Smooth muscle cell (in vitro differentiated cells): ENCODE measurements around the gene RASA3. TPM values are rescaled to one million over a fixed set of nuclear protein-coding genes. Genes with fewer than 3 reads are reported as not detected.
A peak's percentile ranks its signal among the peaks of the same experiment; 100 is the strongest.

Source experiments
- DNase-seq: peaks from one replicate; lab custom pipeline; 2025; ENCODE audit not compliant: unreplicated experiment; lab: John Stamatoyannopoulos, UW
- H2AFZ ChIP-seq: fragments of 200-600 bp; sonication (generic); 2 replicates; pipeline ENCODE4 v1.6.0; 2016; ENCODE audit warnings: antibody characterized with exemption, low read depth, mild to moderate bottlenecking
- H3F3A ChIP-seq: fragments of 200-600 bp; sonication (generic); 2 replicates; pipeline ENCODE4 v1.6.0; 2017; ENCODE audit warnings: antibody characterized with exemption, low read depth
- H3K27ac ChIP-seq: fragments of 200-600 bp; sonication (generic); 2 replicates; pipeline ENCODE4 v1.5.1; 2016; ENCODE audit warnings: low read depth, mild to moderate bottlenecking
- H3K27me3 ChIP-seq: fragments of 200-600 bp; sonication (generic); 2 replicates; pipeline ENCODE4 v1.6.1; 2016; ENCODE audit warnings: low read depth, mild to moderate bottlenecking
- H3K36me3 ChIP-seq: fragments of 200-600 bp; sonication (generic); 2 replicates; pipeline ENCODE4 v1.5.1; 2016; ENCODE audit warnings: low read depth
- H3K4me1 ChIP-seq: fragments of 200-600 bp; sonication (generic); 2 replicates; pipeline ENCODE4 v1.5.1; 2016; ENCODE audit warnings: low read depth
- H3K4me2 ChIP-seq: fragments of 200-600 bp; sonication (generic); 2 replicates; pipeline ENCODE4 v1.6.0; 2016; ENCODE audit warnings: mild to moderate bottlenecking
- H3K4me3 ChIP-seq: fragments of 200-600 bp; sonication (generic); 2 replicates; pipeline ENCODE4 v1.5.1; 2016; ENCODE audit warnings: mild to moderate bottlenecking
- H3K79me2 ChIP-seq: fragments of 200-600 bp; sonication (generic); 2 replicates; pipeline ENCODE4 v1.6.0; 2016; ENCODE audit warnings: low read depth, mild to moderate bottlenecking
- H3K9ac ChIP-seq: fragments of 200-600 bp; sonication (generic); 2 replicates; pipeline ENCODE4 v1.6.0; 2016; ENCODE audit warnings: low read depth
- H3K9me3 ChIP-seq: fragments of 200-600 bp; sonication (generic); replicated peaks from 2 replicates; pipeline ENCODE4 v1.5.1; 2016; ENCODE audit warnings: low read depth
- H4K20me1 ChIP-seq: fragments of 200-600 bp; sonication (generic); 2 replicates; pipeline ENCODE4 v1.6.0; 2016; ENCODE audit warnings: low read depth
- CTCF ChIP-seq: fragments of 200-600 bp; sonication (generic); IDR thresholded peaks from 2 replicates; pipeline ENCODE4 v1.5.1; 2017; ENCODE audit warnings: borderline replicate concordance, mild to moderate bottlenecking, antibody characterized with exemption; ENCODE audit not compliant: insufficient read depth, poor library complexity, severe bottlenecking
- WGBS: methylation state at CpG from one replicate; pipeline ENCODE4 v1.1.7; 2016; ENCODE audit warnings: low lambda C conversion rate; 5-methylcytosine and 5-hydroxymethylcytosine counted together
- polyA plus RNA-seq: library from polyadenylated mRNA; unstranded; fragments of >200 nt; fragmentation: Nextera tagmentation; extraction: Ambion mirVana; gene quantifications from 2 replicates; pipeline ENCODE4 v1.2.1, GENCODE V29; 2016
- total RNA-seq: library from RNA; depleted of rRNA; stranded (reverse); fragments of >200 nt; gene quantifications from 2 replicates; pipeline ENCODE4 v1.2.3, GENCODE V29; 2014

Gene RASA3
- total and polyA plus RNA-seq, 2 experiments from 2014 or later = 21.3 to 26.8 TPM

GRCh38 chr13:114044486-114044885, 87.9 kb downstream of the RASA3 start:
- Histone ChIP-seq H3K79me2 (peaks cover 39% of the 10 kb centered on the region), H3K27me3 (no peaks in the 10 kb centered on the region), H3K9ac (no peak overlapping the region), H4K20me1 (peaks cover 83% of the 10 kb centered on the region), H2AFZ (no peak overlapping the region), H3K27ac (peak overlapping the region; percentile 66), H3F3A (peaks cover 6% of the 10 kb centered on the region), H3K36me3 (no peaks in the 10 kb centered on the region), H3K4me1 (peaks cover 23% of the 10 kb centered on the region), H3K4me3 (no peak overlapping the region), H3K4me2 (peak overlapping the region; percentile 50), H3K9me3 (no peaks in the 10 kb centered on the region)
- DNase-seq = no peak
- no peak for TF ChIP-seq CTCF
- 32% methylated on average over 12 of the region's 17 CpGs for WGBS

DNA sequence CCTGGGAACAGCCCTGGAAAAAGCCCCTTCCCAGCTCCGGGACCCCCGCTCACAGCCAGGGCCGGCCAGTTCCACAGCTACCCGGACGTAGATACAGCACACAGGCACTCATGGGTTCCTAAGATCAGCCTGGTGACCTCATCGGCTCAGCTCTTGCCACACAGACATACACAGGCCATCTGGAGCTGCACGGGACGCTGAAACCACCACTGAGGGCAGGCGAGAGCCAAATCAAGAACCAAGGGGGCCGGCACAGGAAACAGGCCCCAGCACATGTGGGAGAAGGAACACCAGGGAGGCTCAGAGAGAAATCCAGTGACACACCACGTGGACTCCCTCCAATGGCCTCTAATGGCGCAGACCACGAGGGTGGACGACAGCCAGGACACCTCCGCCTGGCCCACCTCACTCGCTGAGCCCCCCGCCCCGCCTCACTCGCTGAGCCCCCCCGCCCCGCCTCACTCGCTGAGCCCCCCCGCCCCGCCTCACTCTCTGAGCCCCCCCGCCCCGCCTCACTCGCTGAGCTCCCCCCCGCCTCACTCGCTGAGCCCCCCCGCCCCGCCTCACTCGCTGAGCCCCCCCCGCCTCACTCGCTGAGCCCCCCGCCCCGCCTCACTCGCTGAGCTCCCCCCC, 88.9 kb downstream of the RASA3 start:
- no peak overlapping the region for H3K9ac ChIP-seq
- no peaks in the 10 kb centered on the region for H3K36me3 ChIP-seq
- H3F3A ChIP-seq = peaks cover 3% of the 10 kb centered on the region
- 43% methylated on average over 11 of the region's 37 CpGs for WGBS
- H4K20me1 ChIP-seq = peaks cover 84% of the 10 kb centered on the region
- peak; percentile 10 for TF ChIP-seq CTCF
- no peak overlapping the region for H3K27ac ChIP-seq
- no peak overlapping the region for H3K4me2 ChIP-seq
- no peak overlapping the region for H3K4me3 ChIP-seq
- H3K4me1 ChIP-seq = peaks cover 23% of the 10 kb centered on the region
- peak; percentile 28 for DNase-seq
- H3K79me2 ChIP-seq = peaks cover 48% of the 10 kb centered on the region
- H2AFZ ChIP-seq = no peak overlapping the region
- no peaks in the 10 kb centered on the region for H3K9me3 ChIP-seq
- H3K27me3 ChIP-seq = no peaks in the 10 kb centered on the region

- no peaks in the 10 kb centered on the region for H3K27me3 ChIP-seq
- no peak for TF ChIP-seq CTCF
- no peak overlapping the region for H3K4me3 ChIP-seq
- H3K9me3 ChIP-seq = no peaks in the 10 kb centered on the region
- no peaks in the 10 kb centered on the region for H3K36me3 ChIP-seq
- H3K4me2 ChIP-seq = no peak overlapping the region
- H2AFZ ChIP-seq = no peak overlapping the region
- 95% methylated on average over 38 of the region's 38 CpGs for WGBS
- peaks cover 18% of the 10 kb centered on the region for H3K4me1 ChIP-seq
- DNase-seq = no peak
- H3K27ac ChIP-seq = no peak overlapping the region
- peaks cover 46% of the 10 kb centered on the region for H3K79me2 ChIP-seq
- no peak overlapping the region for H3K9ac ChIP-seq
- H3F3A ChIP-seq = peaks cover 3% of the 10 kb centered on the region
- peaks cover 83% of the 10 kb centered on the region for H4K20me1 ChIP-seq
Measured at GRCh38 chr13:114042066-114042815, 90.2 kb downstream of the RASA3 start.
